Hippocampal formation (tissue), 2 donors: ENCODE results near the gene SCAND1.
"Not testable (repeated sequence)": the region's sequence is repeated elsewhere in the genome, so short reads cannot be mapped to it uniquely, and the experiment has no call there.

ENCODE experiments used
- DNase-seq, 2 donors: peaks; one replicate each; lab custom pipeline; 2025; lab: John Stamatoyannopoulos, UW

Gene SCAND1

GRCh38 chr20:35954200-35954906 is at the start of gene SCAND1:
TSS of gene SCAND1 (minus strand) at chr20:35954502. CDS start at chr20:35954284, 218 bp downstream.
- peak; percentile 95 to 97 for DNase-seq

- DNase-seq, result no peak
Measured at GRCh38 chr20:36004045-36004444, 49.7 kb upstream of the SCAND1 start.

- DNase-seq, result no peak
Measured at GRCh38 chr20:36002855-36003254, 48.6 kb upstream of the SCAND1 start.

- not testable (repeated sequence) for DNase-seq
Measured at GRCh38 chr20:36001331-36001730, 47.0 kb upstream of the SCAND1 start.

GRCh38 chr20:35996492-35996891 is 42.2 kb upstream of the SCAND1 start:
- DNase-seq, result not testable (repeated sequence)

- DNase-seq, result peak; percentile 28 to 62
Measured at GRCh38 chr20:35994994-35995453, 40.7 kb upstream of the SCAND1 start.

- peak; percentile 15 to 75 for DNase-seq
Measured at GRCh38 chr20:35992713-35993335, 38.5 kb upstream of the SCAND1 start.

GRCh38 chr20:35991142-35991771 is 37.0 kb upstream of the SCAND1 start:
- DNase-seq, result no peak

GRCh38 chr20:35988910-35989463 is 34.7 kb upstream of the SCAND1 start:
- no peak for DNase-seq

GRCh38 chr20:35985806-35986205 is 31.5 kb upstream of the SCAND1 start:
- no peak for DNase-seq

- DNase-seq, result no peak
Measured at GRCh38 chr20:35984382-35984781, 30.1 kb upstream of the SCAND1 start.

GRCh38 chr20:35981969-35982368 is 27.7 kb upstream of the SCAND1 start:
- no peak for DNase-seq

- no peak for DNase-seq
Measured at GRCh38 chr20:35979544-35979943, 25.2 kb upstream of the SCAND1 start.

- no peak for DNase-seq
Measured at GRCh38 chr20:35978041-35978513, 23.8 kb upstream of the SCAND1 start.

GRCh38 chr20:35975576-35976373 is 21.5 kb upstream of the SCAND1 start:
- no peak for DNase-seq

GRCh38 chr20:35974256-35974655 is 20.0 kb upstream of the SCAND1 start:
- DNase-seq, result no peak

GRCh38 chr20:35972462-35972861 is 18.2 kb upstream of the SCAND1 start:
- DNase-seq, result peak in 1 of 2 donors; percentile 10

- no peak for DNase-seq
Measured at GRCh38 chr20:35971981-35972380, 17.7 kb upstream of the SCAND1 start.

GRCh38 chr20:35968930-35969329 is 14.6 kb upstream of the SCAND1 start:
- no peak for DNase-seq

- DNase-seq, result no peak
Measured at GRCh38 chr20:35967979-35968640, 13.8 kb upstream of the SCAND1 start, which contains the start of gene CNBD2. TSS of gene CNBD2 (plus strand) at chr20:35968590. CDS start at chr20:35968763, 173 bp downstream.

GRCh38 chr20:35963878-35964277 is 9.6 kb upstream of the SCAND1 start:
- no peak for DNase-seq
